SK-N-SH (cell line): ENCODE results near the gene GALP. TPM values are rescaled to one million over a fixed set of nuclear protein-coding genes. Genes with fewer than 3 reads are reported as not detected.

Source experiments
- CTCF ChIA-PET: fragments of 300-600, 350-600 bp; formaldehyde crosslinking; extraction: SDS; loops from one replicate; lab custom pipeline; 2021; lab: Yijun Ruan, JAX
- POLR2A ChIA-PET: fragments of 350-600 bp; sonication (Branson Sonifier 250); formaldehyde crosslinking; extraction: SDS; loops from one replicate; lab custom pipeline; 2020; ENCODE audit warnings: antibody characterized with exemption, inconsistent platforms; lab: Yijun Ruan, JAX
- DNase-seq: peaks from one replicate; pipeline ENCODE4 v3.0.0; 2012
- H2AFZ ChIP-seq: fragments of 200-600 bp; sonication (generic); 2 replicates; pipeline ENCODE4 v1.8.1; 2016; ENCODE audit warnings: antibody characterized with exemption, mild to moderate bottlenecking, low read depth
- H3F3A ChIP-seq: fragments of 200-600 bp; sonication (generic); replicated peaks from 2 replicates; pipeline ENCODE3; 2016; ENCODE audit warnings: antibody characterized with exemption, mild to moderate bottlenecking; ENCODE audit not compliant: insufficient read depth
- H3K27ac ChIP-seq, 2 experiments: fragments of 200-500 bp in 1 of 2; fragments of 200-600 bp in 1 of 2; sonication (Bioruptor generic) in 1 of 2; sonication (generic), shearing (Covaris generic) in 1 of 2; 2 replicates each; pipeline versions ENCODE4 v1.5.1 to v1.6.1; 2014 to 2016; ENCODE audit warnings: low read depth in 2 of 2, inconsistent platforms in 1 of 2, low read length in 1 of 2, mild to moderate bottlenecking in 1 of 2, mixed read lengths in 1 of 2
- H3K27me3 ChIP-seq: fragments of 200-600 bp; sonication (generic), shearing (Covaris generic); 2 replicates; pipeline ENCODE4 v1.6.1; 2016; ENCODE audit warnings: mixed run types; ENCODE audit not compliant: insufficient read depth
- H3K36me3 ChIP-seq, 2 experiments: fragments of 200-500 bp in 1 of 2; fragments of 200-600 bp in 1 of 2; sonication (Bioruptor generic) in 1 of 2; sonication (generic) in 1 of 2; replicated peaks in 1 of 2; 2 replicates each; pipeline versions ENCODE3 to v1.5.1; 2014 to 2016; ENCODE audit warnings: low read length in 1 of 2, mild to moderate bottlenecking in 1 of 2; ENCODE audit not compliant: insufficient read depth in 2 of 2, control insufficient read depth in 1 of 2
- H3K4me1 ChIP-seq, 2 experiments: fragments of 200-500 bp in 1 of 2; fragments of 200-600 bp in 1 of 2; sonication (Bioruptor generic) in 1 of 2; sonication (generic), shearing (Covaris generic) in 1 of 2; 2 replicates each; pipeline versions ENCODE4 v1.5.1 to v1.6.1; 2014 to 2016; ENCODE audit warnings: low read depth in 1 of 2, low read length in 1 of 2, mixed run types in 1 of 2; ENCODE audit not compliant: insufficient read depth in 2 of 2, control insufficient read depth in 1 of 2
- H3K4me2 ChIP-seq: fragments of 200-600 bp; sonication (generic), shearing (Covaris generic); 2 replicates; pipeline ENCODE4 v1.6.1; 2017; ENCODE audit warnings: mixed run types
- H3K4me3 ChIP-seq, 2 experiments: fragments of 200-500 bp in 1 of 2; fragments of 200-600 bp in 1 of 2; sonication (Bioruptor generic) in 1 of 2; sonication (generic), shearing (Covaris generic) in 1 of 2; 2 replicates each; pipeline versions ENCODE4 v1.5.1 to v1.8.1; 2014 to 2016; ENCODE audit warnings: low read depth in 2 of 2, inconsistent platforms in 1 of 2, low read length in 1 of 2, mild to moderate bottlenecking in 1 of 2, mixed read lengths in 1 of 2, moderate library complexity in 1 of 2
- H3K79me2 ChIP-seq: fragments of 200-600 bp; sonication (generic); 2 replicates; pipeline ENCODE4 v1.8.1; 2017; ENCODE audit warnings: mild to moderate bottlenecking; ENCODE audit not compliant: insufficient read depth
- H3K9ac ChIP-seq: fragments of 200-600 bp; sonication (generic); 2 replicates; pipeline ENCODE4 v1.6.1; 2017; ENCODE audit warnings: mixed run types
- H3K9me2 ChIP-seq: fragments of 200-600 bp; sonication (generic); 2 replicates; pipeline ENCODE4 v1.6.1; 2017; ENCODE audit warnings: mixed run types
- H3K9me3 ChIP-seq: fragments of 200-600 bp; sonication (generic); 2 replicates; pipeline ENCODE4 v1.6.1; 2017; ENCODE audit warnings: mixed run types, mild to moderate bottlenecking, moderate library complexity
- H4K20me1 ChIP-seq: fragments of 200-600 bp; sonication (generic); 2 replicates; pipeline ENCODE4 v1.6.1; 2017; ENCODE audit warnings: mild to moderate bottlenecking, mixed run types; ENCODE audit not compliant: insufficient read depth
- CHD2 ChIP-seq: fragments of 150-350 bp; IDR thresholded peaks from 2 replicates; pipeline ENCODE4 v1.6.1; 2018; ENCODE audit warnings: low read length; ENCODE audit not compliant: partially characterized antibody
- EZH2phosphoT487 ChIP-seq: fragments of 200-600 bp; sonication (generic); IDR thresholded peaks from 2 replicates; pipeline ENCODE4 v1.6.1; 2017; ENCODE audit warnings: low read depth, mixed run types, mild to moderate bottlenecking, antibody characterized with exemption, moderate library complexity, borderline replicate concordance
- FOSL2 ChIP-seq: IDR thresholded peaks from 2 replicates; pipeline ENCODE4 v1.4.0; 2012; ENCODE audit warnings: low read depth, mild to moderate bottlenecking, moderate library complexity, borderline replicate concordance
- FOXM1 ChIP-seq: IDR thresholded peaks from 2 replicates; pipeline ENCODE4 v1.4.0; 2012; ENCODE audit warnings: low read depth, mild to moderate bottlenecking
- GATA2 ChIP-seq: sonication (generic); formaldehyde crosslinking; IDR thresholded peaks from 2 replicates; pipeline ENCODE4 v1.5.0; 2020; ENCODE audit warnings: mild to moderate bottlenecking, missing genetic modification reagents
- MEF2A ChIP-seq: IDR thresholded peaks from 2 replicates; pipeline ENCODE4 v1.4.0; 2012; ENCODE audit warnings: low read depth, borderline replicate concordance
- NFIC ChIP-seq: IDR thresholded peaks from 2 replicates; pipeline ENCODE4 v1.4.0; 2012; ENCODE audit warnings: borderline replicate concordance
- NRF1 ChIP-seq: IDR thresholded peaks from 2 replicates; pipeline ENCODE4 v1.6.1; 2012; ENCODE audit warnings: low read depth, mild to moderate bottlenecking, low read length
- POLR2AphosphoS5 ChIP-seq: IDR thresholded peaks from 2 replicates; pipeline ENCODE4 v1.6.1; 2012; ENCODE audit warnings: low read depth, low read length
- RAD21 ChIP-seq: IDR thresholded peaks from 2 replicates; pipeline ENCODE4 v1.6.1; 2012; ENCODE audit warnings: mild to moderate bottlenecking, low read length
- RCOR1 ChIP-seq: fragments of 150-350 bp; IDR thresholded peaks from 2 replicates; pipeline ENCODE4 v1.6.1; 2017; ENCODE audit warnings: antibody characterized with exemption, low read length
- RFX5 ChIP-seq: IDR thresholded peaks from 2 replicates; pipeline ENCODE4 v1.6.1; 2012; ENCODE audit warnings: mild to moderate bottlenecking, improper control_type of control experiment, low read length
- RXRA ChIP-seq: IDR thresholded peaks from 2 replicates; pipeline ENCODE4 v1.4.0; 2012; ENCODE audit warnings: low read depth, mild to moderate bottlenecking, borderline replicate concordance
- SIN3A ChIP-seq: IDR thresholded peaks from 2 replicates; pipeline ENCODE4 v1.6.1; 2012; ENCODE audit warnings: low read depth, mild to moderate bottlenecking, low read length, moderate library complexity, borderline replicate concordance
- SMC3 ChIP-seq: IDR thresholded peaks from 2 replicates; pipeline ENCODE4 v1.6.1; 2012; ENCODE audit warnings: low read depth, low read length, improper control_type of control experiment
- TAF1 ChIP-seq: IDR thresholded peaks from 2 replicates; pipeline ENCODE4 v1.6.1; 2012; ENCODE audit warnings: low read depth, mild to moderate bottlenecking, low read length, moderate library complexity, borderline replicate concordance
- TCF12 ChIP-seq: IDR thresholded peaks from 2 replicates; pipeline ENCODE4 v1.4.0; 2012
- YY1 ChIP-seq: IDR thresholded peaks from 2 replicates; pipeline ENCODE4 v1.4.0; 2012; ENCODE audit warnings: low read depth, mild to moderate bottlenecking
- ZBTB33 ChIP-seq: IDR thresholded peaks from 2 replicates; pipeline ENCODE4 v1.4.0; 2012; ENCODE audit warnings: low read depth, borderline replicate concordance
- WGBS: methylation state at CpG from one replicate; pipeline ENCODE4 v1.1.6; 2017; ENCODE audit warnings: low lambda C conversion rate; 5-methylcytosine and 5-hydroxymethylcytosine counted together
- polyA plus RNA-seq, 3 experiments: library from polyadenylated mRNA; depleted of rRNA; stranded (reverse); fragments of >200 nt; gene quantifications; 2 replicates each; pipeline ENCODE4 v1.2.3, GENCODE V29; 2012
- TF ChIP-seq, protein P1 (sequence below): IDR thresholded peaks from 2 replicates; pipeline ENCODE4 v1.6.1; 2012; ENCODE audit warnings: mild to moderate bottlenecking, low read depth, low read length, moderate library complexity
- TF ChIP-seq, protein P2 (sequence below): IDR thresholded peaks from 2 replicates; pipeline ENCODE4 v1.4.0; 2012; ENCODE audit warnings: low read depth, borderline replicate concordance

Gene GALP
- polyA plus RNA-seq, 1 of the 3 experiments (the other 2 are of a cell fraction) = not detected

- H3K4me1 ChIP-seq = peaks cover 0 to 13% of the 10 kb centered on the region in 2 experiments; a peak in 1 of 4 replicates
- POLR2A ChIA-PET = no interaction called here
- no peak for DNase-seq
- no peak overlapping the region for H2AFZ ChIP-seq
- no peak overlapping the region for H3K9ac ChIP-seq
- 95% methylated on average over 27 of the region's 31 CpGs for WGBS
- peaks cover 3 to 23% of the 10 kb centered on the region in 2 experiments for H3K36me3 ChIP-seq
- H3K4me3 ChIP-seq = no peak overlapping the region
- H3K9me3 ChIP-seq = no peaks in the 10 kb centered on the region
- H3K79me2 ChIP-seq = peaks cover 43% of the 10 kb centered on the region
- H3K9me2 ChIP-seq = no peaks in the 10 kb centered on the region
- TF ChIP-seq EZH2phosphoT487 (no peak), SMC3 (no peak), RCOR1 (no peak), FOSL2 (no peak), CHD2 (no peak), RAD21 (no peak), YY1 (no peak), SIN3A (no peak), ZBTB33 (no peak), NFIC (no peak), RFX5 (no peak), TAF1 (no peak), POLR2AphosphoS5 (no peak)
- no peak overlapping the region for H3K27ac ChIP-seq
- no peaks in the 10 kb centered on the region for H3F3A ChIP-seq
- CTCF ChIA-PET = no interaction called here
- H3K27me3 ChIP-seq = no peaks in the 10 kb centered on the region
- no peak overlapping the region for H3K4me2 ChIP-seq
- peaks cover 8% of the 10 kb centered on the region; the same call in 1 of the 2 replicates for H4K20me1 ChIP-seq
Measured at GRCh38 chr19:56146904-56147303, 28.9 kb upstream of the GALP start.

- Histone ChIP-seq H2AFZ (no peak overlapping the region), H3F3A (no peaks in the 10 kb centered on the region), H3K79me2 (peaks cover 43% of the 10 kb centered on the region), H3K27ac (no peak overlapping the region), H3K27me3 (no peaks in the 10 kb centered on the region), H3K9ac (no peak overlapping the region), H3K4me1 (peaks cover 0 to 9% of the 10 kb centered on the region in 2 experiments; a peak in 1 of 4 replicates), H3K9me3 (no peaks in the 10 kb centered on the region), H3K4me2 (no peak overlapping the region), H3K9me2 (no peaks in the 10 kb centered on the region), H3K36me3 (peaks cover 3 to 23% of the 10 kb centered on the region in 2 experiments)
- CTCF ChIA-PET = no interaction called here
- 93% methylated on average over 18 of the region's 22 CpGs for WGBS
- no peak for DNase-seq
- TF ChIP-seq GATA2 (CRISPR knock-in tag) (no peak), ZBTB33 (no peak), RFX5 (no peak), RXRA (no peak), FOXM1 (no peak), NRF1 (no peak), MEF2A (no peak), POLR2AphosphoS5 (no peak), FOSL2 (no peak), EZH2phosphoT487 (no peak), TCF12 (no peak)
- TF ChIP-seq, protein P1, sequence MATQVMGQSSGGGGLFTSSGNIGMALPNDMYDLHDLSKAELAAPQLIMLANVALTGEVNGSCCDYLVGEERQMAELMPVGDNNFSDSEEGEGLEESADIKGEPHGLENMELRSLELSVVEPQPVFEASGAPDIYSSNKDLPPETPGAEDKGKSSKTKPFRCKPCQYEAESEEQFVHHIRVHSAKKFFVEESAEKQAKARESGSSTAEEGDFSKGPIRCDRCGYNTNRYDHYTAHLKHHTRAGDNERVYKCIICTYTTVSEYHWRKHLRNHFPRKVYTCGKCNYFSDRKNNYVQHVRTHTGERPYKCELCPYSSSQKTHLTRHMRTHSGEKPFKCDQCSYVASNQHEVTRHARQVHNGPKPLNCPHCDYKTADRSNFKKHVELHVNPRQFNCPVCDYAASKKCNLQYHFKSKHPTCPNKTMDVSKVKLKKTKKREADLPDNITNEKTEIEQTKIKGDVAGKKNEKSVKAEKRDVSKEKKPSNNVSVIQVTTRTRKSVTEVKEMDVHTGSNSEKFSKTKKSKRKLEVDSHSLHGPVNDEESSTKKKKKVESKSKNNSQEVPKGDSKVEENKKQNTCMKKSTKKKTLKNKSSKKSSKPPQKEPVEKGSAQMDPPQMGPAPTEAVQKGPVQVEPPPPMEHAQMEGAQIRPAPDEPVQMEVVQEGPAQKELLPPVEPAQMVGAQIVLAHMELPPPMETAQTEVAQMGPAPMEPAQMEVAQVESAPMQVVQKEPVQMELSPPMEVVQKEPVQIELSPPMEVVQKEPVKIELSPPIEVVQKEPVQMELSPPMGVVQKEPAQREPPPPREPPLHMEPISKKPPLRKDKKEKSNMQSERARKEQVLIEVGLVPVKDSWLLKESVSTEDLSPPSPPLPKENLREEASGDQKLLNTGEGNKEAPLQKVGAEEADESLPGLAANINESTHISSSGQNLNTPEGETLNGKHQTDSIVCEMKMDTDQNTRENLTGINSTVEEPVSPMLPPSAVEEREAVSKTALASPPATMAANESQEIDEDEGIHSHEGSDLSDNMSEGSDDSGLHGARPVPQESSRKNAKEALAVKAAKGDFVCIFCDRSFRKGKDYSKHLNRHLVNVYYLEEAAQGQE = no peak
- TF ChIP-seq, protein P2, sequence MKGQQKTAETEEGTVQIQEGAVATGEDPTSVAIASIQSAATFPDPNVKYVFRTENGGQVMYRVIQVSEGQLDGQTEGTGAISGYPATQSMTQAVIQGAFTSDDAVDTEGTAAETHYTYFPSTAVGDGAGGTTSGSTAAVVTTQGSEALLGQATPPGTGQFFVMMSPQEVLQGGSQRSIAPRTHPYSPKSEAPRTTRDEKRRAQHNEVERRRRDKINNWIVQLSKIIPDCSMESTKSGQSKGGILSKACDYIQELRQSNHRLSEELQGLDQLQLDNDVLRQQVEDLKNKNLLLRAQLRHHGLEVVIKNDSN = no peak
- TF ChIP-seq, all 33 proteins: peak for 0
- peaks cover 12% of the 10 kb centered on the region; the same call in 1 of the 2 replicates for H4K20me1 ChIP-seq
- POLR2A ChIA-PET = no interaction called here
- H3K4me3 ChIP-seq = no peak overlapping the region
Measured at GRCh38 chr19:56147307-56147706, 28.5 kb upstream of the GALP start.
